Measurements from ENCODE around the gene GOLT1A.

GOLT1A gene

GRCh38 chr1:204166219-204166618, 47.6 kb downstream of the GOLT1A start, which contains the start of gene REN:
TSS of gene REN (minus strand) at chr1:204166337. CDS start at chr1:204166293, 44 bp downstream.
- in situ Hi-C loops (cut with HindIII; ENCODE audit: low pct_ligation_motif_present, low sequenced_read_pairs): loop anchor here (25.0 kb wide), 1 partner anchor 196 kb away; the partner anchor contains the start of gene PLEKHA6
- DNase-seq: no peak
- Histone ChIP-seq H3K4me3 (ENCODE audit: low read depth, low read length) (no peak within 1 kb of the TSS), H3K27me3 (replicated peaks) (no peaks in the 10 kb centered on the region), H3K36me3 (replicated peaks) (no peaks in the 10 kb centered on the region), H3K27ac (no peak within 1 kb of the TSS)
- no peak for TF ChIP-seq CTCF (IDR thresholded peaks at IDR 0.05; ENCODE audit: low read depth, low read length, missing control alignments)

GRCh38 chr1:204162494-204163074, 51.2 kb downstream of the GOLT1A start:
- peak; percentile 100 for TF ChIP-seq CTCF (IDR thresholded peaks at IDR 0.05; ENCODE audit: low read depth, low read length, missing control alignments)
- DNase-seq: peak; percentile 65
- Histone ChIP-seq H3K36me3 (replicated peaks) (no peaks in the 10 kb centered on the region), H3K27ac (no peak overlapping the region), H3K27me3 (replicated peaks) (no peaks in the 10 kb centered on the region), H3K4me3 (ENCODE audit: low read depth, low read length) (no peak overlapping the region)
- in situ Hi-C loops (cut with HindIII; ENCODE audit: low pct_ligation_motif_present, low sequenced_read_pairs): loop anchor here (25.0 kb wide), 1 partner anchor 200 kb away; the partner anchor contains the start of gene PLEKHA6

- H3K27ac ChIP-seq: no peak overlapping the region
- no peak overlapping the region for H3K4me3 ChIP-seq (ENCODE audit: low read depth, low read length)
- H3K27me3 ChIP-seq (replicated peaks): no peaks in the 10 kb centered on the region
- no peak for TF ChIP-seq CTCF (IDR thresholded peaks at IDR 0.05; ENCODE audit: low read depth, low read length, missing control alignments)
- in situ Hi-C loops (cut with HindIII; ENCODE audit: low pct_ligation_motif_present, low sequenced_read_pairs): loop anchor here (25.0 kb wide), 1 partner anchor 200 kb away; the partner anchor contains the start of gene PLEKHA6
- H3K36me3 ChIP-seq (replicated peaks): no peaks in the 10 kb centered on the region
- no peak for DNase-seq
Measured at GRCh38 chr1:204161609-204162493, 51.9 kb downstream of the GOLT1A start.

- no peaks in the 10 kb centered on the region for H3K27me3 ChIP-seq (replicated peaks)
- in situ Hi-C loops (cut with HindIII; ENCODE audit: low pct_ligation_motif_present, low sequenced_read_pairs): loop anchor here (25.0 kb wide), 1 partner anchor 204 kb away; the partner anchor contains the start of gene PLEKHA6
- H3K27ac ChIP-seq: no peak overlapping the region
- no peak overlapping the region for H3K4me3 ChIP-seq (ENCODE audit: low read depth, low read length)
- DNase-seq: no peak
- no peaks in the 10 kb centered on the region for H3K36me3 ChIP-seq (replicated peaks)
- TF ChIP-seq CTCF (IDR thresholded peaks at IDR 0.05; ENCODE audit: low read depth, low read length, missing control alignments): no peak
Measured at GRCh38 chr1:204157962-204158361, 55.8 kb downstream of the GOLT1A start.

GRCh38 chr1:204155881-204156280, 57.9 kb downstream of the GOLT1A start:
- no peak for DNase-seq
- in situ Hi-C loops (cut with HindIII; ENCODE audit: low pct_ligation_motif_present, low sequenced_read_pairs): loop anchor here (25.0 kb wide), 1 partner anchor 206 kb away; the partner anchor contains the start of gene PLEKHA6
- Histone ChIP-seq H3K27ac (no peak overlapping the region), H3K27me3 (replicated peaks) (no peaks in the 10 kb centered on the region), H3K4me3 (ENCODE audit: low read depth, low read length) (no peak overlapping the region), H3K36me3 (replicated peaks) (no peaks in the 10 kb centered on the region)
- no peak for TF ChIP-seq CTCF (IDR thresholded peaks at IDR 0.05; ENCODE audit: low read depth, low read length, missing control alignments)
